Glomerular endothelial cell (primary cell): ENCODE results near the gene DISP3. TPM values are rescaled to one million over a fixed set of nuclear protein-coding genes. Genes with fewer than 3 reads are reported as not detected.

Experiments
- DNase-seq: peaks from one replicate; pipeline ENCODE4 v3.0.0-alpha.2; 2011; ENCODE audit warnings: low read depth, low spot score; ENCODE audit errors: extremely low read depth
- total RNA-seq: library from RNA; depleted of rRNA; stranded (reverse); fragments of >200 nt; gene quantifications from 2 replicates; pipeline ENCODE4 v1.2.3, GENCODE V29; 2015

The DISP3 gene
- total RNA-seq, 1 donor from 2014 or later: 0.58 TPM

GRCh38 chr1:11513681-11514080, 34.7 kb downstream of the DISP3 start:
- DNase-seq: no peak

DNA sequence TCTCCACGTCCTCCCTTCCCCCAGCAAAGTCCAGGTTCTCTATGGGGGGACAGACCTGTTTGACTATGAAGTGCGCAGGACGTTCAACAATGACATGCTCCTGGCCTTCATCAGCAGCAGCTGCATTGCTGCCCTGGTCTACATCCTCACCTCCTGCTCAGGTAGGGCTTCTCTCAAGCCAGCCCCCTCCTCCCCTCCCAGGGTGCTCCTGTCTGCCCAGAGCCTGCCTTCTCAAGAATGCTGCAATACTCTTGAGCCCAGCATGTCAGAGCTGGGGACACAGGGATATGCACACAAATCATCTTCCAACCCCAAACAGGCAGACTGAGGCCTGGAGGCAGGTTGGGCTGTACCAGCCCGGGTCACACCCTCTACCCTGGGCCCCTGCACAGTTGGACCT, 35.4 kb downstream of the DISP3 start:
- no peak for DNase-seq

GRCh38 chr1:11515368-11516300, 36.7 kb downstream of the DISP3 start:
- DNase-seq: no peak

- no peak for DNase-seq
Observed at GRCh38 chr1:11516961-11517635, 38.1 kb downstream of the DISP3 start.

- no peak for DNase-seq
Observed at GRCh38 chr1:11518016-11518701, 39.2 kb downstream of the DISP3 start.

DNA sequence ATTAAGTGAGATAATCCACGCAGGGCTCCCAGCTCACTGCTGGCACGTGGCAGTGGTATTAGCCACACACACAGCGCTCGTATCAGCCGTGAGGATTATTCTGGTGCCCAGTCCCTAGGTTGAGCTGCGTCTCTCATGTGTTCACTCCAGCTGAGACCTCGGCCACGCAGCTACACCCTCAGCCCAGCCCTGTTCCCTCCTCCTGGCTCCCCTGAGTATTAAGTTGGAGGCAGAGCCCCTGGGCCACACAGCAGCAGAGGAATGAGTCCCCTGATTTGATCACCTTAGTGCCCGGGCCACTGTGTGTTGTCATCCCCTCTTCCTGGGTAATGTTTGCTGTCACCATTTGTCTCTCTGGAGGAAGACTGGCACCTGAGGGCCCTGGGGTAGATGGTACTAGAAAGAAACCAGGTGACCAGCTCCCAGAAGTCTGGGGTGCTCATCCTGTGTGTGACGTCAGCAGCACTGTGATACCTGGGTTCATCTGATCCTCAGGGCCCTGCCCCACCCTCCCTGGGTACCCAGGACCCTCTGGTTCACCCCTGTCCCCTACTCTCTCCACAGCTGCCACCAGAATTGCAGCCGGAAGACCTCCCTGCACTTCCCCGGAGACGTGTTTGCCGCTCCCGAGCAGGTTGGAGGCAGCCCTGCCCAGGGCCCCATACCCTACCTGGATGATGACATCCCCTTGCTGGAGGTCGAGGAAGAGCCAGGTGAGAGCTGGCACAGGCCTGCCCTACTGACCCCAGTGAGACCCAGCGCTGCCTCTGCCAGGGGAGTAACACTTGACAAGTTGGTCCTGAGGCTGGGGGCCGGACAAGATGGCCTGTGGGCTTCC, 40.1 kb downstream of the DISP3 start:
- DNase-seq: no peak

DNA sequence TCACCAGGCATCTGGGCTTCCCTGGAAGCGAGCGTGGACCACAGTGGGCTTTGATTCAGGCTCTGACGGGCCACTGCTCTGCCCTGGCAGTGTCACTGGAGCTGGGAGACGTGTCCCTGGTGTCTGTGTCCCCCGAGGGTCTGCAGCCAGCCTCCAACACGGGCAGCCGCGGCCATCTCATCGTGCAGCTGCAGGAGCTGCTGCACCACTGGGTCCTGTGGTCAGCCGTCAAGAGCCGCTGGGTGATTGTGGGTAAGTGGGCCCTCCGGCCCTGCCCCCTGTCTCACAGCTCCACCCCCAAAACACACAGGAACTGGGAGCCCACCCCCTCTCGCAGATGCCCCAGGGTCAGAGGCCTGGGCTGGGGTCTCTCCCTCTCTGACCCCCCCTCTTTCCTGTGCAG, 40.7 kb downstream of the DISP3 start:
- DNase-seq: no peak

GRCh38 chr1:11520531-11521233, 41.7 kb downstream of the DISP3 start:
- DNase-seq: no peak

DNA sequence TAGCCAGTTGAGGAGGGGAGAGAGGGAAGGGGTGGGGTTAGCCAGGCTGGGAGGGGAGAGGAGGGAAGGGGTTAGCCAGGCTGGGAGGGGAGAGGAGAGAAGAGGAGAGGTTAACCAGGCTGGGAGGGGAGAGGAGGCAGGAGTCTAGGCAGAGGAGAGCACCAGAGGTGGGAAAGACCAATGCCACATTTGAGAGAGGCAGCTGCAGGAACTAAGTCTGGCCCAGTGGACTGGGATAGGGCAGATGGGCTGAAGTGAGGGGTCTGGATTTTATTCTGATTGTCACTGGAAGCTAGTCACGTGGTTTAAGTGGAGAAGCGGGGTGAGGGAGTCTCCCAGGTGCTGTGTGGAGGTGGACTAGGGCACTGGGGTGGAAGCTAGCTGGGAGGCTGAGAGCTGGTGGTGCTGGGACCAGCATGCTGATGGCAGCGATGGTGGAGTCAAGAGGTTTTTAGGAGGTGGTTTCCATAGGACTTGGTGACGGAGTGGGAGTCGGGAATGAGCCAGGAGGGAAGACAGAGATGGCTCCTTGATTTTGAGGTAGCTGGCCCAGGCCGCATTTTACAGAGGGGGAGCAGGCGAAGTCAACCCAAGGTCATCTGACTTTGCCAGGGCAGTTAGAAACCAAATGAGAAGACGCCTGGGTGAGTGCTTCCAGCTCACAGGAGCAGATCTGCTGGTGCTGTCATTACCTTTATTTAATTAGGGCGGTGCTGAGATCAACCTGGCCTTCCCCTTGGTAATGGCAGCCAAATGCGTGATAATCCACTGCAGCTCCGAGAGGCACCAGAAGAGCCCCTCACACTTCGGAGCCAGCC, 42.8 kb downstream of the DISP3 start:
- no peak for DNase-seq

DNA sequence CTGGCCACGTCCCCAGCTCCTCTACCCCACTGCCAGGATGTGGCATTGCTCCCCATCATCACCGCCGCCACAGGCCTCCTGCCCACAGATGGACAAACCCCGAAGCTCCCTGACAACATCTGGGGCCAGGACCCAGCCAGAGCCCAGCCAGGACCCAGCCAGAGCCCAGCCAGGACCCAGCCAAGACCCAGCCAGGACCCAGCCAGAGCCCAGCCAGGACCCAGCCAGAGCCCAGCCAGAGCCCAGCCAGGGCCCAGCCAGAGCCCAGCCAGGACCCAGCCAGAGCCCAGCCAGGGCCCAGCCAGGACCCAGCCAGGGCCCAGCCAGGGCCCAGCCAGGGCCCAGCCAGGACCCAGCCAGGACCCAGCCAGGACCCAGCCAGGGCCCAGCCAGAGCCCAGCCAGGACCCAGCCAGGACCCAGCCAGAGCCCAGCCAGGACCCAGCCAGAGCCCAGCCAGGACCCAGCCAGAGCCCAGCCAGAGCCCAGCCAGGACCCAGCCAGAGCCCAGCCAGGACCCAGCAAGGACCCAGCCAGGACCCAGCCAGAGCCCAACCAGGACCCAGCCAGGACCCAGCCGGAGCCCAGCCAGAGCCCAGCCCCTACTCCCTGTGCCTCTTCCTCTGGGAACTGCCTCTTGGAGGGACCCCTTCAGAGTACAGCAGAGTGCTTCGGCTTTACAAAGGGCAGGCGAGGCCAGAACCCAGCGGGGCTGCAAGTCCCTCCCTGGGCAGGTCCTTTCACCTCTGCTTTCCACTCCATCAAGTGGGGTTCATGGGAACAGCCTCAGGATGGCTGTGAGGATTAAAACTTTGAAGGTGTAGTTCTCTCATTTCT, 43.7 kb downstream of the DISP3 start:
- DNase-seq: no peak

GRCh38 chr1:11523261-11523660, 44.3 kb downstream of the DISP3 start:
- no peak for DNase-seq

GRCh38 chr1:11523746-11524464, 45.0 kb downstream of the DISP3 start:
- DNase-seq: no peak

DNA sequence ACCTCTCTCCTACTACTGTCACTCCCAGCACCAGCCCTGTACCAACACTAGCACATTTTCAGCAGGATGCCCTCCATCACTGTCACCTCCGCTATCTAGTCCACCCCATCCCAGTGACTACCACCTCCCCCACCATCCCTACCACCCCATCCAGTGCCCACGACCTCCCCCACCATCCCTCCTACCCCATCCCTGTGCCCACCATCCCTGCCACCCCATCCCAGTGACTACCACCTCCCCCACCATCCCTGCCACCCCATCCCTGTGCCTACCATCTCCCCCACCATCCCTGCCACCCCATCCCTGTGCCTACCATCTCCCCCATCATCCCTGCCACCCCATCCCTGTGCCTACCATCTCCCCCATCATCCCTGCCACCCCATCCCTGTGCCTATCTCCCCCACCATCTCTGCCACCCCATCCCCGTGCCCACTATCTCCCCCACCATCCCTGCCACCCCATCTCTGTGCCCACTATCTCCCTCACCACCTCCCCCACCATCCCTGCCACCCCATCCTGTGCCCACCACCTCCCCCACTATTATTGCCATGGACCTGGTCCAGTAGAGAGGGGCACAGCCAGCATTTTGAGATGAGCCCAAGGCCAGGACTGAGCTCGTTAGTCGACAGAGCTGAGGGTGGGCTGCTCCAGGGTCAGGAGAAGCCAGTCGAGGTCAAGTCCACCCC, 45.7 kb downstream of the DISP3 start:
- DNase-seq: no peak

GRCh38 chr1:11525151-11525505, 46.2 kb downstream of the DISP3 start:
- DNase-seq: no peak

GRCh38 chr1:11525516-11525915, 46.6 kb downstream of the DISP3 start:
- DNase-seq: no peak

- no peak for DNase-seq
Observed at GRCh38 chr1:11526071-11526895, 47.3 kb downstream of the DISP3 start.
